HCT116 (cell line): ENCODE measurements around the gene PAX5. TPM values are rescaled to one million over a fixed set of nuclear protein-coding genes. Genes with fewer than 3 reads are reported as not detected.

ENCODE experiments used
- ATAC-seq: fragments of 200-7000 bp; cut with Tn5 transposase; 2 replicates; pipeline ENCODE4 v1.9.1; 2020; ENCODE audit warnings: mild to moderate bottlenecking, moderate library complexity
- BruUV-seq: library from RNA; stranded (reverse); fragments of 400-500 nt; replicated peaks from 2 replicates; lab custom pipeline; 2021; lab: Mats Ljungman, UMichigan
- CTCF ChIA-PET: fragments of 300-600 bp; sonication (Branson Sonifier 250); formaldehyde crosslinking; loops from one replicate; lab custom pipeline; 2021; ENCODE audit warnings: antibody characterized with exemption; lab: Charles Lee
- POLR2A ChIA-PET: fragments of 300-600, 350-600 bp; sonication (Branson Sonifier 250); formaldehyde crosslinking; loops from one replicate; lab custom pipeline; 2021; ENCODE audit warnings: antibody characterized with exemption; lab: Charles Lee
- RAD21 ChIA-PET, 2 experiments: fragments of 300-600 bp; sonication (Branson Sonifier 250); formaldehyde crosslinking; loops; one replicate each; lab custom pipeline; 2023; ENCODE audit warnings: low total read pairs in 2 of 2; ENCODE audit not compliant: uncharacterized antibody in 2 of 2, unreplicated experiment in 2 of 2, low non-redundant PET in 1 of 2; lab: Charles Lee
- DNase-seq: peaks from one replicate; pipeline ENCODE4 v3.0.0-alpha.2; 2010; ENCODE audit warnings: low read depth, low spot score
- H2AFZ ChIP-seq: fragments of 200-600 bp; shearing (Covaris generic), sonication (generic); 2 replicates; pipeline ENCODE4 v1.6.1; 2017; ENCODE audit warnings: low read depth, mixed run types, mixed read lengths, antibody characterized with exemption, low read length; ENCODE audit not compliant: poor library complexity, severe bottlenecking
- H3K27ac ChIP-seq: 2 replicates; pipeline ENCODE4 v1.5.1; 2012; ENCODE audit warnings: low read depth, low read length
- H3K27me3 ChIP-seq: fragments of 200-600 bp; sonication (generic); 2 replicates; pipeline ENCODE4 v1.6.1; 2016; ENCODE audit warnings: mixed run types, low read length, mixed read lengths; ENCODE audit not compliant: insufficient read depth
- H3K36me3 ChIP-seq, 2 experiments: fragments of 200-500 bp in 1 of 2; fragments of 200-600 bp in 1 of 2; sonication (Bioruptor generic) in 1 of 2; sonication (generic) in 1 of 2; 2 replicates each; pipeline versions ENCODE4 v1.5.1 to v1.6.1; 2014 to 2016; ENCODE audit warnings: low read length in 2 of 2, inconsistent platforms in 1 of 2, mixed read lengths in 1 of 2, mixed run types in 1 of 2; ENCODE audit not compliant: insufficient read depth in 2 of 2, control insufficient read depth in 1 of 2
- H3K4me1 ChIP-seq, 2 experiments: fragments of 200-600 bp in 1 of 2; sonication (generic) in 1 of 2; 2 replicates each; pipeline versions ENCODE4 v1.5.1 to v1.6.1; 2012 to 2017; ENCODE audit warnings: low read length in 2 of 2, inconsistent platforms in 1 of 2, mild to moderate bottlenecking in 1 of 2, mixed read lengths in 1 of 2, mixed run types in 1 of 2, moderate library complexity in 1 of 2; ENCODE audit not compliant: insufficient read depth in 2 of 2, control insufficient read depth in 1 of 2
- H3K4me2 ChIP-seq: fragments of 200-600 bp; sonication (generic); 2 replicates; pipeline ENCODE4 v1.6.1; 2017; ENCODE audit warnings: mixed run types, low read length, mixed read lengths
- H3K4me3 ChIP-seq, 2 experiments: fragments of 200-600 bp in 1 of 2; sonication (generic) in 1 of 2; replicated peaks in 1 of 2; 2 replicates each; pipeline ENCODE4 v1.5.1; 2011 to 2016; ENCODE audit warnings: low read length in 2 of 2, control low read depth in 1 of 2, low read depth in 1 of 2, mild to moderate bottlenecking in 1 of 2, mixed read lengths in 1 of 2, mixed run types in 1 of 2
- H3K79me2 ChIP-seq: fragments of 200-600 bp; sonication (generic); 2 replicates; pipeline ENCODE4 v1.6.1; 2017; ENCODE audit warnings: mild to moderate bottlenecking, mixed run types, low read length, moderate library complexity, mixed read lengths; ENCODE audit not compliant: insufficient read depth
- H3K9ac ChIP-seq: fragments of 200-600 bp; sonication (generic); 2 replicates; pipeline ENCODE4 v1.6.1; 2016; ENCODE audit warnings: low read length, mixed read lengths
- H3K9me2 ChIP-seq: fragments of 200-600 bp; sonication (generic), shearing (Covaris generic); 2 replicates; pipeline ENCODE4 v1.6.1; 2017; ENCODE audit warnings: mixed run types, mild to moderate bottlenecking, moderate library complexity; ENCODE audit not compliant: insufficient read depth
- H3K9me3 ChIP-seq, 2 experiments: fragments of 200-500 bp in 1 of 2; fragments of 200-600 bp in 1 of 2; sonication (Bioruptor generic) in 1 of 2; sonication (generic) in 1 of 2; 2 replicates each; pipeline ENCODE4 v1.6.1; 2014 to 2017; ENCODE audit warnings: low read length in 2 of 2, mixed read lengths in 2 of 2, inconsistent platforms in 1 of 2, low read depth in 1 of 2, mild to moderate bottlenecking in 1 of 2, mixed run types in 1 of 2, moderate library complexity in 1 of 2; ENCODE audit not compliant: control insufficient read depth in 1 of 2, insufficient read depth in 1 of 2
- H4K20me1 ChIP-seq: fragments of 200-600 bp; sonication (generic), shearing (Covaris generic); 2 replicates; pipeline ENCODE4 v1.6.1; 2017; ENCODE audit warnings: mixed run types, mild to moderate bottlenecking, moderate library complexity; ENCODE audit not compliant: insufficient read depth
- CBX3 ChIP-seq: IDR thresholded peaks from 2 replicates; pipeline ENCODE4 v1.6.1; 2012; ENCODE audit warnings: low read depth
- CEBPB ChIP-seq: IDR thresholded peaks from 2 replicates; pipeline ENCODE4 v1.6.1; 2012; ENCODE audit warnings: low read depth
- EGR1 ChIP-seq: IDR thresholded peaks from 2 replicates; pipeline ENCODE4 v1.6.1; 2012; ENCODE audit warnings: low read depth
- ELF1 ChIP-seq: IDR thresholded peaks from 2 replicates; pipeline ENCODE4 v1.6.1; 2012; ENCODE audit warnings: low read depth, borderline replicate concordance
- EZH2 ChIP-seq: fragments of 200-600 bp; sonication (generic); IDR thresholded peaks from 2 replicates; pipeline ENCODE4 v1.6.1; 2017; ENCODE audit warnings: antibody characterized with exemption, mixed run types
- EZH2phosphoT487 ChIP-seq: fragments of 200-600 bp; IDR thresholded peaks from 2 replicates; pipeline ENCODE4 v1.6.1; 2018; ENCODE audit warnings: antibody characterized with exemption, borderline replicate concordance
- MAX ChIP-seq: IDR thresholded peaks from 2 replicates; pipeline ENCODE4 v1.6.1; 2012
- POLR2A ChIP-seq: IDR thresholded peaks from 2 replicates; pipeline ENCODE4 v1.7.0; 2011; ENCODE audit warnings: borderline replicate concordance; ENCODE audit not compliant: insufficient read depth, insufficient read length; ENCODE audit errors: extremely low read depth
- POLR2AphosphoS5 ChIP-seq: IDR thresholded peaks from 2 replicates; pipeline ENCODE4 v1.6.1; 2011; ENCODE audit warnings: mild to moderate bottlenecking, low read depth, low read length, moderate library complexity
- RAD21 ChIP-seq: IDR thresholded peaks from 2 replicates; pipeline ENCODE4 v1.6.1; 2012; ENCODE audit warnings: low read depth, mild to moderate bottlenecking
- SIN3A ChIP-seq: IDR thresholded peaks from 2 replicates; pipeline ENCODE4 v1.6.1; 2012; ENCODE audit warnings: low read depth
- SP1 ChIP-seq: IDR thresholded peaks from 2 replicates; pipeline ENCODE4 v1.6.1; 2012; ENCODE audit warnings: low read depth
- SRF ChIP-seq: IDR thresholded peaks from 2 replicates; pipeline ENCODE4 v1.6.1; 2012; ENCODE audit warnings: low read depth
- YY1 ChIP-seq: IDR thresholded peaks from 2 replicates; pipeline ENCODE4 v1.6.1; 2011; ENCODE audit warnings: low read length, low read depth, moderate library complexity, mild to moderate bottlenecking; ENCODE audit not compliant: insufficient replicate concordance; ENCODE audit errors: extremely low read depth
- ZBTB33 ChIP-seq: IDR thresholded peaks from 2 replicates; pipeline ENCODE4 v1.6.1; 2011; ENCODE audit warnings: mild to moderate bottlenecking, low read length, moderate library complexity; ENCODE audit not compliant: insufficient replicate concordance; ENCODE audit errors: extremely low read depth
- ZNF274 ChIP-seq: fragments of 200-500 bp; sonication (Bioruptor generic); IDR thresholded peaks from 2 replicates; pipeline ENCODE4 v1.6.1; 2014; ENCODE audit warnings: mild to moderate bottlenecking, low read depth, low read length, inconsistent platforms
- intact Hi-C: fragments of 100-400 bp; cut with micrococcal nuclease; formaldehyde crosslinking; loops from 2 replicates; pipeline ENCODE4 v1.10.0; 2022
- total RNA-seq: library from RNA; stranded (reverse); gene quantifications from one replicate; pipeline ENCODE4 v1.2.1, GENCODE V29; 2021; ENCODE audit not compliant: unreplicated experiment
- TF ChIP-seq, protein P1 (sequence below): IDR thresholded peaks from 2 replicates; pipeline ENCODE4 v1.6.1; 2012
- TF ChIP-seq, protein P2 (sequence below), 3 experiments: fragments of 200-600 bp in 1 of 3; sonication (generic) in 1 of 3; IDR thresholded peaks in 2 of 3; conservative IDR thresholded peaks in 1 of 3; 2 replicates each; pipeline ENCODE4 v1.5.1; 2012 to 2017; ENCODE audit warnings: low read depth in 2 of 3, low read length in 2 of 3, antibody characterized with exemption in 1 of 3, borderline replicate concordance in 1 of 3, control low read depth in 1 of 3, mild to moderate bottlenecking in 1 of 3, mixed read lengths in 1 of 3, mixed run types in 1 of 3, moderate library complexity in 1 of 3; ENCODE audit not compliant: insufficient read depth in 1 of 3
- TF ChIP-seq, protein P3 (sequence below): IDR thresholded peaks from 2 replicates; pipeline ENCODE4 v1.6.1; 2012; ENCODE audit warnings: low read depth

The PAX5 gene
- total RNA-seq, 1 experiment from 2014 or later = 0.17 TPM

GRCh38 chr9:36877239-36877638, 156.8 kb downstream of the PAX5 start:
- Histone ChIP-seq H4K20me1 (no peaks in the 10 kb centered on the region), H3K27me3 (peaks cover 12% of the 10 kb centered on the region; the same call in 1 of the 2 replicates), H3K79me2 (no peaks in the 10 kb centered on the region), H3K9me3 (no peaks in the 10 kb centered on the region), H3K27ac (no peak overlapping the region), H3K36me3 (no peaks in the 10 kb centered on the region)
- ChIA-PET CTCF (interaction anchor here (0.8 to 1.2 kb wide), 2 partner anchors 114 to 118 kb away, joined by 3 to 5 read pairs; no protein-coding TSS in a partner anchor), POLR2A (no interaction called here)
- ATAC-seq = no peak
- intact Hi-C loops = loop anchor here (10.0 kb wide), 2 partner anchors 448 to 518 kb away; no protein-coding TSS in a partner anchor
- no peak for DNase-seq
- no peak for TF ChIP-seq EZH2phosphoT487
- TF ChIP-seq SIN3A = no peak
- TF ChIP-seq, protein P1, sequence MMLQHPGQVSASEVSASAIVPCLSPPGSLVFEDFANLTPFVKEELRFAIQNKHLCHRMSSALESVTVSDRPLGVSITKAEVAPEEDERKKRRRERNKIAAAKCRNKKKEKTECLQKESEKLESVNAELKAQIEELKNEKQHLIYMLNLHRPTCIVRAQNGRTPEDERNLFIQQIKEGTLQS = no peak
- TF ChIP-seq EGR1 = no peak
- no peak for TF ChIP-seq MAX
- no peak for TF ChIP-seq ELF1
- no peak for TF ChIP-seq CBX3
- no peak for TF ChIP-seq ZBTB33
- TF ChIP-seq POLR2A = no peak
- no peak for TF ChIP-seq SRF
- no peak for TF ChIP-seq YY1
- TF ChIP-seq, protein P2, sequence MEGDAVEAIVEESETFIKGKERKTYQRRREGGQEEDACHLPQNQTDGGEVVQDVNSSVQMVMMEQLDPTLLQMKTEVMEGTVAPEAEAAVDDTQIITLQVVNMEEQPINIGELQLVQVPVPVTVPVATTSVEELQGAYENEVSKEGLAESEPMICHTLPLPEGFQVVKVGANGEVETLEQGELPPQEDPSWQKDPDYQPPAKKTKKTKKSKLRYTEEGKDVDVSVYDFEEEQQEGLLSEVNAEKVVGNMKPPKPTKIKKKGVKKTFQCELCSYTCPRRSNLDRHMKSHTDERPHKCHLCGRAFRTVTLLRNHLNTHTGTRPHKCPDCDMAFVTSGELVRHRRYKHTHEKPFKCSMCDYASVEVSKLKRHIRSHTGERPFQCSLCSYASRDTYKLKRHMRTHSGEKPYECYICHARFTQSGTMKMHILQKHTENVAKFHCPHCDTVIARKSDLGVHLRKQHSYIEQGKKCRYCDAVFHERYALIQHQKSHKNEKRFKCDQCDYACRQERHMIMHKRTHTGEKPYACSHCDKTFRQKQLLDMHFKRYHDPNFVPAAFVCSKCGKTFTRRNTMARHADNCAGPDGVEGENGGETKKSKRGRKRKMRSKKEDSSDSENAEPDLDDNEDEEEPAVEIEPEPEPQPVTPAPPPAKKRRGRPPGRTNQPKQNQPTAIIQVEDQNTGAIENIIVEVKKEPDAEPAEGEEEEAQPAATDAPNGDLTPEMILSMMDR (IDR thresholded peaks at IDR 0.05 in 2 of 3, conservative IDR thresholded peaks at IDR 0.05 in 1 of 3; ENCODE audit: borderline replicate concordance in 1 of 3, insufficient read depth in 1 of 3, low read depth in 2 of 3, low read length in 2 of 3) = no peak
- TF ChIP-seq SP1 = no peak
- TF ChIP-seq POLR2AphosphoS5 = no peak
- TF ChIP-seq, protein P3, sequence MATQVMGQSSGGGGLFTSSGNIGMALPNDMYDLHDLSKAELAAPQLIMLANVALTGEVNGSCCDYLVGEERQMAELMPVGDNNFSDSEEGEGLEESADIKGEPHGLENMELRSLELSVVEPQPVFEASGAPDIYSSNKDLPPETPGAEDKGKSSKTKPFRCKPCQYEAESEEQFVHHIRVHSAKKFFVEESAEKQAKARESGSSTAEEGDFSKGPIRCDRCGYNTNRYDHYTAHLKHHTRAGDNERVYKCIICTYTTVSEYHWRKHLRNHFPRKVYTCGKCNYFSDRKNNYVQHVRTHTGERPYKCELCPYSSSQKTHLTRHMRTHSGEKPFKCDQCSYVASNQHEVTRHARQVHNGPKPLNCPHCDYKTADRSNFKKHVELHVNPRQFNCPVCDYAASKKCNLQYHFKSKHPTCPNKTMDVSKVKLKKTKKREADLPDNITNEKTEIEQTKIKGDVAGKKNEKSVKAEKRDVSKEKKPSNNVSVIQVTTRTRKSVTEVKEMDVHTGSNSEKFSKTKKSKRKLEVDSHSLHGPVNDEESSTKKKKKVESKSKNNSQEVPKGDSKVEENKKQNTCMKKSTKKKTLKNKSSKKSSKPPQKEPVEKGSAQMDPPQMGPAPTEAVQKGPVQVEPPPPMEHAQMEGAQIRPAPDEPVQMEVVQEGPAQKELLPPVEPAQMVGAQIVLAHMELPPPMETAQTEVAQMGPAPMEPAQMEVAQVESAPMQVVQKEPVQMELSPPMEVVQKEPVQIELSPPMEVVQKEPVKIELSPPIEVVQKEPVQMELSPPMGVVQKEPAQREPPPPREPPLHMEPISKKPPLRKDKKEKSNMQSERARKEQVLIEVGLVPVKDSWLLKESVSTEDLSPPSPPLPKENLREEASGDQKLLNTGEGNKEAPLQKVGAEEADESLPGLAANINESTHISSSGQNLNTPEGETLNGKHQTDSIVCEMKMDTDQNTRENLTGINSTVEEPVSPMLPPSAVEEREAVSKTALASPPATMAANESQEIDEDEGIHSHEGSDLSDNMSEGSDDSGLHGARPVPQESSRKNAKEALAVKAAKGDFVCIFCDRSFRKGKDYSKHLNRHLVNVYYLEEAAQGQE = no peak
- TF ChIP-seq CEBPB = no peak
- no peak for TF ChIP-seq ZNF274
- no peak for TF ChIP-seq RAD21
- TF ChIP-seq EZH2 = no peak
- TF ChIP-seq, all 23 proteins: peak for 0
- Histone ChIP-seq H3K4me3 (no peak overlapping the region), H3K9me2 (no peaks in the 10 kb centered on the region), H3K9ac (no peak overlapping the region), H3K4me2 (no peak overlapping the region), H3K4me1 (no peaks in the 10 kb centered on the region), H2AFZ (no peak overlapping the region)
- RAD21 ChIA-PET = no interaction called here
- no TSS peak for BruUV-seq
